HG03571 (cell line): ENCODE results near the gene ANKRD9.

Experiments used
- ATAC-seq: cut with Tn5 transposase; IDR thresholded peaks from one replicate; pipeline ENCODE4 v1.9.1; 2021; ENCODE audit not compliant: unreplicated experiment

ANKRD9 gene

GRCh38 chr14:102499401-102500157 is 10.0 kb downstream of the ANKRD9 start:
- no peak for ATAC-seq

DNA sequence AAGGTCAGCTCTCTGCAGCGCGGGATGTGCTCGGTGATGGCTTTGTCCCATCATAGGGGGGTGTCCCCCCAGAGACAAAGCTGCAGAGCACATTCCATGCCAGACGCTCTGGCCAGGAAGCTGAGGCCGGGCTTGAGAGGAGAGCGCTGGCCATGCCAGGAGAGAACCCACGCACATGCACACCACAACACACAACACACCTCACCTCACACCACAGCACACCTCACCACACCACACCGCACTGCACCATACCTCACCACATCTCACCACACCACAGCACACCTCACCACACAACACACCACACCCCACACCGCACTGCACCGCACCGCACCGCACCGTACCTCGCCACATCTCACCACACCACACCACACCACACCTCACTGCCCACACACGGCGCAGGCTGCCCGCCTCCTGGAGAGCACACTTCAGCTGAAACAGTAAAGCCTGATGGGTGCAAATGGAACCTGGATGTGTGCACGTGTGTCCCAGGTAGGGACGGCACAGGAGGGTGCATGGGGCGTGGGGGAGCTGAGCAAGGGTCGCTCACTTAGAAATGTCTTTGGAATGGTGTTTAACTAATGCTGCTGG is 10.8 kb downstream of the ANKRD9 start:
- ATAC-seq: no peak

DNA sequence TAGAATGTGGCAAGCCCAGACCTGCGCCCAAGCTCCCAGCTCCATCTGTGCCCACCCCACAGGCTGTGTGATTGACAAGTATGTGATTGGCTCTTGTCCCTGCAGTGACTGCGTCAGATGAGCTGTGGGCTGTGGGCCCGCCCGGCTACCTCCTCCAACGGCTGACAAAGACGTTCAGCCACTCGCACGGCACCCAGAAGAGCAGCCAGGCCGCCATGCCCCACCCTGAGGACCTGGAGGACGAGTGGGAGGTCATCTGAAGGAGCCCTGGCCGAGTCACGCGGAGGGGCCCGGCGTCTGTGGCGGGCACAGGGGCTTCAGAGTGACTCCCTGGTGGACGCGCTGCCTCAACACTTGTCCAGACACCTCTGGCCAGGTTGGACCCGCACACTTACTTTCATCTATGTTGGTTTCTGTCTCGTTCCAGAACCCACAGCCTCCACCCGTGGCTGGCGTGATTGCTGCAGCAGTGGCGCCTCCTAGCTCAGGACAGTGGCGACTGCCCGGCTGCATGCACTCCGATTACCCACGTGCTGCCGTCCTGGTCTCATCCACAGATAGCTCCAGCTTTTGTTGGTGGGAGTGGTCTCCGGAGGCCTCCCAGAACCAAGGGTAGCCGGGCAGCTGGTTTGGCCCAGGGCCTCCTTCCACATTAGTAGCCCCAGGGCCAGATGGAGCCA is 11.4 kb downstream of the ANKRD9 start:
- ATAC-seq: no peak

DNA sequence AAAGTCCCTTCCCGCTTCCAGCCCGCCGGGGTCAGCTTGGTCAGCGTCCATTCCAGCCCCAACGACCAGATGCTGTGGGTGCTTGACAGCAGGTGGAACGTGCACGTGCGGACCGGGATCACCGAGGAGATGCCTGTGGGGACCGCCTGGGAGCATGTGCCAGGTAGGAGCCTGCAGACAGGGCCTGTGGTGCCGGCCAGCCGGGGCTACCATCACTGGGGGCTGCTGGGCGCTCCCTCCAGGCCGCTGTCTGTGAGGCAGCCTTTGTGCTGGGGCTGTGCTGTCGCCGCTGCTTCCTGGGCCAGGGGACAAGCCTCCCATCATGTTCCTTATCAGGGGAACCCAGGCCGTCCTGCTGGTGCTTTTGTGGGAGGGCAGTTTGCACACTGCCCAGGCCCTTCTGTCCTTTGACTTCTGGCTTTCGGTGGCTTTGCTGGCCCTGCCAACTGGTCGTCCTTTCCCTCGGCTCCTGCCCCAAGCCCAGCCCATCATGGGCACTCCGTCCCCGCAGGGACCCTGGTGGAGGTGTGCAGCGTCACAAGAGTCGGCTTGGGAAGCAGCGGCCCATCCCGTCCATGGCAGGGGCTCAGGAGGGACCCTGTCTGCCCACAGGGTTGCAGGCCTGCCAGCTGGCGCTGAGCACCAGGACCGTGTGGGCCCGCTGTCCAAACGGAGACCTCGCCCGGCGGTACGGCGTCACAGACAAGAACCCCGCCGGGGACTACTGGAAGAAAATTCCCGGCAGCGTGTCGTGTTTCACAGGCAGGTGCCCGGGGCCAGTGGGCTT is 12.4 kb downstream of the ANKRD9 start:
- ATAC-seq: no peak

GRCh38 chr14:102496331-102496691 is 13.3 kb downstream of the ANKRD9 start:
- no peak for ATAC-seq

DNA sequence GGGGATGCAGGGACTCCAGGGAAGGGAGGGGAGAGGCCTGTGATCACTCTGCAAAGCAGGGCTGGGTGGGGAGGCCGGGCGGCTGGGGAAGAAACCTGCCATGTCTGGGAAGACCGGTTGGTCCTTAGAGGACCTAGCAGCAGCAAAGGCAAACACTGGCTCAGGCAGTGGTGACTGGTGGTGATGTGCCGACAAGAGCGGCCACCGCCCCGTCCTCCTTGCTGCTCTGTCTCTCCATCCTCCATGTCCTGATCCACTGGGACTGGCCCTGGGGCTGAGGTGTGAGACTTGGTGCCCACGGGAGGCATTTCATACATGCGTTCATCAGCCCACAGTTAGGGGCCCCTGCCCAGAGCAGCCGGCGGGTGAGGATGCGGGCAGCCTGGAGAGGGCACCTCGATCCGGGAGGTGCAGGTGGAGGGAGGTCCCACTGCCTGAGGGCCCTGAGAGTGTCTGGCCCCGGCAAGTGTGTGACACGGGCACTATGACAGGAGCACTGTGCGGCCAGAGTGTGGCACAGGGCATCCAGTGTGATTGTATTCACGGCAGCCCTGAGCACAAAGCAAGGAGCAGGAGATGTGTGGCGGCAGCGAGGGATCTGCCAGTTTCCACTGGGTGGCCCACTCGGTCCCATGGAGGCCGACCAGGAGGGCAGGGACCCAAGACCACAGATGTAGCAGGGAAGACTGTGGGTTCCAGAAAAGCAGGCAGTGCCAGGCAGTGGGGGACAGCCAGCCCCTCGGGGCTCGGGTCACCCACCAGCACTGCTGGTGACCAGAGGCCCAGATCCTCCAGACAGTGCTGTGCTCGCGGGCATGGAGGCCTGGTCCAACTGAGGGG is 13.9 kb downstream of the ANKRD9 start:
- no peak for ATAC-seq

- ATAC-seq: no peak
Observed at GRCh38 chr14:102493585-102493984, 16.0 kb downstream of the ANKRD9 start.

DNA sequence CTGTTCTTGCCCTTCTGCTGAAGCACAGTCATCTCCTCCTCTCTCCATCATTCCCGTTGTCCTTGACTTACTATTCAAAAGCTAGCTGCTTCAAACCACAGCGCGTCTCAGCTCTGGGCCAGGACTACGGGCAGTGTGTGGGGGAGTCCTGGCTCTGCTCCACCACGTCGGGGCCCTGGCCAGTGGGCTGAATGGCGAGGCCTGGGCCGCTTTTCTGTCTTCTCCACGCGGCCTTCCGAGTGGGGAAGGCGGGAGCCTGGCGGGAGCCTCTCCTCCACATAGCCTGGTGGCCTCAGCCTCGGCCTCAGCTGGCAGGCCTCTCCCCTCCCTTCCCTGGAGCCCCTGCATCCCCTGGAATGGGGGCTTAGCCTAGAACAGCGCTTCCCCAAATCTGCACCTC is 16.5 kb downstream of the ANKRD9 start:
- no peak for ATAC-seq

DNA sequence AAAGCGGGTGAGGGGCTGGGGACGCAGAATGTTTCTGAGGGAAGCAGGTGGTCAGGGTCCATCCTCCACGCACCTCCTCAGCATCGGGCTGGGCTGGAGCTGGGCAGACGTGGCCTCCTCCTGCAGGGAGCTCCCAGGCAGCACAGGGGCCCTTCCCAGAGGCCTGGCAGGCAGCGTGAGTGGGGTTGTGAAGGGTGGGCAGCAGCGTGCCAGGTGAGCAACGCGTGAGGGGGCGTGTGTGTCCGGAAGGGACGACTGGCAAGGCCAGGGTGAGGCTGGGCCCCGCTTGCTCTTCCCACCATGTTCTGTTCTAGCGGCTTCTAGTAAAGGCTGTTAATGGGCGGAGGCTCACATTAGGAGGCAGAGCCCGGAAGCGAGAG is 17.1 kb downstream of the ANKRD9 start:
- no peak for ATAC-seq

DNA sequence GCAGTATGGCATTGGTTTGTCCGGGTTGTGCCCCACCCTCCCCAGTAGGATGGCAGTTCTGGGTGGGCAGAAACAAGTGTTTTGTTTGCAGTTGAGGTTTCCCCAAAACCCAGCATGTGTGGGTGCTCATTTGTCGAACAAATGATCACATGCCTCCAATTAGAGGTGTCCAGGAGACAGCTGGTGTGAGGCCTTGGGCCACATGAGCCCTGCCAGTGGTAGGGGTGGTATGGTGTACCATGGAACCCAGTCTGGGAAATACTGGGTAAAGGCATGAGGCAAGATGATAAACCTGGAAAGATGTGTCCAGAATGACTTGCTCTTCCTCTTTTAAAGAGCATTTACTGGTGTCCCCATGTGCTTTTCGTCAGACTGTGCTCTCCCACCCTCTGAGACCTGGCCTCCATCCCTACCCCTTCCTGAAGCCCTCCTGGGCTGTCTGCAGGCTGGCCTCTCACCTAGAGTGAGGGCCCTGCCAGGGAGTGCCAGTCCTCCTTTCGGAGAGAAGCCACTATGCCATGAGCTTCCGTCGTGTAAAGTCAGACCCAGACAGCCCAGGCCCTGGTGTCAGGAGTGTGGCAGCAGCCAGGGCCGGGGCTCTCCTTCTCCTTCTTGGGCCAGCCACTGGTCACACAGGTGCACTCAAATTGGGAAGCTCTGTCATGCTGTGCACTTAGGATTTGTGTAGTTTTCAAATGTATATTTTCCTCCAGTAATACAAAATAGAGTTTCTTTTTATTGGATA is 17.6 kb downstream of the ANKRD9 start:
- ATAC-seq: no peak

GRCh38 chr14:102491366-102491765 is 18.2 kb downstream of the ANKRD9 start:
- no peak for ATAC-seq

- no peak for ATAC-seq
Observed at GRCh38 chr14:102490456-102490855, 19.1 kb downstream of the ANKRD9 start.

DNA sequence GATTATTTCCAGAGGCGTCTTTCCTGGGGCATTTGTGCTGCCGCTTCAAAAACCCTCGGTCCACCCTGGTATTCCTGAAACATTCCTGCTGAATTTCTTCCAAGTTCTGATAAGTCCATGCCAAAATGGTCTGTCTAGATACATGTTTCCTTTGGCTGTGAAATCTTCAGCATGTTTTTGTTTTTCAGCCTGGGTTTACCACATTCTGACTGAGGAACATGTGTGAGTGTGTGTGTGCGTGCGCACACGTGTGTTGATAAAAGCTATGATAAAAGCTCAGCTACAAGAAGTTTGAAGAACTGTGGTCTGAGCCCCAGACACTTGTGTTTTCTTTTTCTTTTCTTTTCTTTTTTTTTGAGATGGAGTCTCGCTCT is 22.4 kb downstream of the ANKRD9 start:
- ATAC-seq: no peak

DNA sequence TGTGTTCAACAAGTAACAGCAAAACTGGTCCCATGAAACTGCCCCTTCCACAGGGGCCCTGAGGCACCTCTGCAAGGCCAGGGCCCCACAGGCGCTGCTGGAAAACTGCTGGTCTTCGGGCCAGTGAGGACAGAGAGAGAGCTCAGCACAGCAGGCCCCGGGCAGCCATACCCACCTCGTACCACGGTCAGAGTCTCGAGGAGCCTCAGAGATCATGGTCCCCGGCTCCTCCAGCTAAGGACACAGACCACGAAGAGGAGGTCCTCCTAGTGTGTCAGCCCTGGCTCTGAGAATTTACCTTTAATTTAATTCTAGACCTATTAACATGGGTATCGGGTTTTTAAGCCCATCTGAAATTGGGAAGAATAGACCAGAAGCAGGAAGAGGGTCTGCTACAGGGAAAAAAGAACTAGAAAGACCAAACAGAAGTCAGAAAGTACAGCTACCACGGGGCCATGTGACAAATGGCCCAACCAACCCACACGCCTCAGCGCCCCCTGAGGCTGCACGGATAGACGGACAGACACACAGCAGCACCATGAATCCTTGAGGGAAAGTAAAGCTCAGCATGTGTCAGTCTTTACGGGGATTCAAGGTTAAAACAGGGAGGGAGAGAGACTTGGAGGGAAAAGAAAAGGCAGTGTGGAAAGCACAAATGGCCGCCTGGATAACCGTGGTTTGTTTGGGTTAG is 22.9 kb downstream of the ANKRD9 start:
- no peak for ATAC-seq

DNA sequence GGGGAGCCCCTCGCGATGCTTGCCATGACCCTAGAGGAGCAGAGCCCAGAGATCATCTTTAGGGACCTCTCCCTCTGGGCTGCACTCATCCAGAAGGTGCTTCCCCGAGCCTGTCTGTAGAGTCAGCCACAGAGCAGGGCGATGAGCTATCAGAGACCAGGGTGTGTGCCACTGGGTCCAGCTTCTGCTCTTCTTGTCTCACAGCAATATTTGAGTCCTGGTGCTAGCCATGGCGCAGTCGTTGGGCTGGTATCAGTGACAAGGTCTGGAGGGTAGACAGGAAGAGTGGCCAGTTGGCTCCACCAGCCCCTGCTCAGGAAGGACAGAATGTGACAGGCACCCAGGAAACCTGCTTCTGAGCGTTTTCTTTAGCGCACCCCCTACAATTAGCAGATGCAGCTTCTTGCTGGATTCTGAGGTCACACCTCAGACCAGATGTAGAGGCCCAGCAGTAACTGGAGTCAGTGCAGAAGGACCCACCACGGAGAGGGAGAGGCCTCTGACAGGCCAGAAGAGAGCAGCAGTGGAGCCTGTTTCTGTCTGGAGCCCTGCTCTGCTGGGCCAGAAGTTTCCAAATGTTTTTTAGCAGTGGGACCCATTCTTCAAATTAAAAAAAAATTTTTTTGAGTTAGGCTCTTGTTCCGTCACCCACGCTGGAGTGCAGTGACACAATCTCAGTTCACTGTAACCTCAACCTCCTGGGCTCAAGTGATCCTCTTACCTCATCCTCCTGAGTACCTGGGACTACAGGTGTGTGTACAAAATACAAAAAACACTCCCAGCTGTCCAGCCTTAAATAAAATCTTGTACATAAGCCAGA is 23.7 kb downstream of the ANKRD9 start:
- no peak for ATAC-seq

DNA sequence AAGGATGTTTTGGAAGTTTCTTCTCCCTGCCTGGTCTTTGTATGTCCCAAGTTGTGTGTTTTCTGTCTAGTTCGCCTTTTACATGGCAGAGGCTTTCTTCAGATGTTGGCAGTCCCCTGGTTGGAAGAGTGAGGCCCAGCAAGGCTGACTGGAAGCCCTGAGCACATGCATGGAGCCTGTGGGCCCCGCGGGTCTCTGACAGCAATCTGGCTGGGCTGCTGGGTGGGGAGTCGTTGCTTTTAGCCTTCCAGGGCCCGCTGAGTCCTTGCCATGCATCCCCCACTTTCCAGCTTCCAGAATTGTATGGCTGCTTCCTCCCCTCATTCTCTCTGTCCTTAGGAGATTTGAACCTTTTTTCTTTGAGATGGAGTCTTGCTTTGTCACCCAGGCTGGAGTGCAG is 25.3 kb downstream of the ANKRD9 start:
- no peak for ATAC-seq

DNA sequence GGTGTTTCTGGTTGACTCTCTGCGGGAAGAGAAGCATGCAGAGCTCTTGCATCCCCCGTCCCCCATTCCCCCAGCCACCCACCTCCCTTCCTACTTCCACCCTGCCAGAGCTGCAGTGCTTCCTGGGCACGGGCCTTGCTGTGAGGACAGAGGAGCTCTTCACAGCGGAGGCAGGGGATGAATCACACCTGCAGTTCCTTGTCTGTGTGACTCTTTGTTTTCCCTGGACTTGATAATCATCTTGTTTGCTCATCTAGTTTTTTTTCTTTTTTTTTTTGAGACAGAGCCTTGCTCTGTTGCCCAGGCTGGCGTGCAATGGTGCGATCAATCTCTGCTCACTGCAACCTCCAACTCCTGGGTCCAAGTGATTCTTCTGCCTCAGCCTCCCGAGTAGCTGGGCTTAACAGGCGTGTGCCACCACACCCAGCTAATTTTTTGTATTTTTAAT is 27.8 kb downstream of the ANKRD9 start:
- ATAC-seq: no peak

GRCh38 chr14:102481371-102481770 is 28.2 kb downstream of the ANKRD9 start:
- no peak for ATAC-seq

- no peak for ATAC-seq
Observed at GRCh38 chr14:102479777-102480176, 29.8 kb downstream of the ANKRD9 start.
